Bronchial epithelial cell (primary cell): ENCODE results near the gene IGFL2. TPM values are rescaled to one million over a fixed set of nuclear protein-coding genes. Genes with fewer than 3 reads are reported as not detected.
"Not testable (repeated sequence)": the region's sequence is repeated elsewhere in the genome, so short reads cannot be mapped to it uniquely, and the experiment has no call there.

Experiments used
- DNase-seq: peaks from one replicate; pipeline ENCODE4 v3.0.0-alpha.2; 2010; ENCODE audit warnings: low read depth
- FAIRE-seq: peaks from 2 replicates; lab custom pipeline; 2011; peaks lifted over from hg19 to GRCh38; lab: Jason Lieb, UNC
- H3K27me3 ChIP-seq: 2 replicates; pipeline ENCODE4 v1.5.1; 2011; ENCODE audit warnings: low read length; ENCODE audit not compliant: control insufficient read depth, insufficient read depth
- H3K36me3 ChIP-seq: 2 replicates; pipeline ENCODE4 v1.5.1; 2011; ENCODE audit warnings: low read length; ENCODE audit not compliant: control insufficient read depth, insufficient read depth
- H3K4me3 ChIP-seq: 2 replicates; pipeline ENCODE4 v1.5.1; 2011; ENCODE audit warnings: mild to moderate bottlenecking, low read depth, low read length, control low read depth
- CTCF ChIP-seq: IDR thresholded peaks from 2 replicates; pipeline ENCODE4 v1.5.1; 2011; ENCODE audit warnings: mild to moderate bottlenecking, moderate library complexity, low read length, control low read depth, inconsistent platforms; ENCODE audit not compliant: insufficient read depth, severe bottlenecking
- total RNA-seq: library from RNA; depleted of rRNA; stranded (reverse); fragments of >200 nt; gene quantifications from 2 replicates; pipeline ENCODE4 v1.2.1, GENCODE V29; 2014

Gene IGFL2
- total RNA-seq, 1 donor from 2014 or later: not detected

GRCh38 chr19:46192992-46193650 lies 45.1 kb downstream of the IGFL2 start:
- peaks cover 15% of the 10 kb centered on the region for H3K27me3 ChIP-seq
- DNase-seq: peak; percentile 82
- H3K4me3 ChIP-seq: no peak overlapping the region
- no peak for FAIRE-seq
- H3K36me3 ChIP-seq: no peaks in the 10 kb centered on the region
- no peak for TF ChIP-seq CTCF

- Histone ChIP-seq H3K4me3 (no peak overlapping the region), H3K36me3 (no peaks in the 10 kb centered on the region), H3K27me3 (peaks cover 11% of the 10 kb centered on the region)
- no peak for DNase-seq
- no peak for FAIRE-seq
- TF ChIP-seq CTCF: no peak
Measured at GRCh38 chr19:46193678-46194077, 45.6 kb downstream of the IGFL2 start.

GRCh38 chr19:46195104-46195503 lies 47.1 kb downstream of the IGFL2 start:
- no peak for TF ChIP-seq CTCF
- DNase-seq (no peak), FAIRE-seq (no peak)
- no peaks in the 10 kb centered on the region for H3K36me3 ChIP-seq
- H3K27me3 ChIP-seq: peaks cover 7% of the 10 kb centered on the region
- no peak overlapping the region for H3K4me3 ChIP-seq

- not testable (repeated sequence) for H3K27me3 ChIP-seq, H3K4me3 ChIP-seq, H3K36me3 ChIP-seq
- FAIRE-seq: peak; percentile 97
- DNase-seq: peak; percentile 57
Measured at GRCh38 chr19:46195919-46196318, 47.9 kb downstream of the IGFL2 start.

GRCh38 chr19:46196410-46197124 lies 48.5 kb downstream of the IGFL2 start:
- Histone ChIP-seq H3K36me3 (no peaks in the 10 kb centered on the region), H3K27me3 (no peaks in the 10 kb centered on the region), H3K4me3 (no peak overlapping the region)
- TF ChIP-seq CTCF: no peak
- peak; percentile 32 for FAIRE-seq
- DNase-seq: no peak

- no peak for FAIRE-seq
- Histone ChIP-seq H3K36me3 (no peaks in the 10 kb centered on the region), H3K4me3 (no peak overlapping the region), H3K27me3 (no peaks in the 10 kb centered on the region)
- no peak for DNase-seq
- TF ChIP-seq CTCF: no peak
Measured at GRCh38 chr19:46197314-46198070, 49.5 kb downstream of the IGFL2 start.
